Hippocampal formation (tissue), 2 donors: ENCODE measurements around the gene TRIM74.
"Not testable (repeated sequence)": the region's sequence is repeated elsewhere in the genome, so short reads cannot be mapped to it uniquely, and the experiment has no call there.

Experiments
- DNase-seq, 2 donors: peaks; one replicate each; lab custom pipeline; 2025; lab: John Stamatoyannopoulos, UW

TRIM74 gene

GRCh38 chr7:72954563-72955198, 14.6 kb downstream of the TRIM74 start:
- DNase-seq = not testable (repeated sequence)

- DNase-seq = not testable (repeated sequence)
These were observed 15.2 kb downstream of the TRIM74 start for GRCh38 chr7:72953901-72954562.

- not testable (repeated sequence) for DNase-seq
These were observed 18.8 kb downstream of the TRIM74 start for GRCh38 chr7:72950432-72950831.

- not testable (repeated sequence) for DNase-seq
These were observed 19.6 kb downstream of the TRIM74 start for GRCh38 chr7:72949686-72950085.

GRCh38 chr7:72949276-72949675, 20.0 kb downstream of the TRIM74 start:
- DNase-seq = not testable (repeated sequence)

- DNase-seq = not testable (repeated sequence)
These were observed 20.6 kb downstream of the TRIM74 start for GRCh38 chr7:72948714-72949113.

GRCh38 chr7:72946130-72946745, 23.0 kb downstream of the TRIM74 start:
- DNase-seq = not testable (repeated sequence)

GRCh38 chr7:72945597-72945996, 23.7 kb downstream of the TRIM74 start:
- DNase-seq = not testable (repeated sequence)

- not testable (repeated sequence) for DNase-seq
These were observed 24.3 kb downstream of the TRIM74 start for GRCh38 chr7:72944937-72945336.

GRCh38 chr7:72942956-72943355, 26.3 kb downstream of the TRIM74 start:
- DNase-seq = not testable (repeated sequence)

- DNase-seq = not testable (repeated sequence)
These were observed 27.1 kb downstream of the TRIM74 start for GRCh38 chr7:72942022-72942705.

- DNase-seq = not testable (repeated sequence)
These were observed 41.0 kb downstream of the TRIM74 start for GRCh38 chr7:72928216-72928615.

- not testable (repeated sequence) for DNase-seq
These were observed 41.5 kb downstream of the TRIM74 start for GRCh38 chr7:72927791-72928190.

GRCh38 chr7:72925546-72926120, 43.6 kb downstream of the TRIM74 start:
- no peak for DNase-seq

GRCh38 chr7:72924733-72925545, 44.3 kb downstream of the TRIM74 start, which contains the start of gene POM121:
TSS of gene POM121 (plus strand) at chr7:72925095. CDS start at chr7:72925122, 27 bp downstream.
- DNase-seq = peak; percentile 67 to 73

GRCh38 chr7:72924386-72924732, 44.9 kb downstream of the TRIM74 start:
- DNase-seq = no peak

GRCh38 chr7:72919256-72919775, 50.0 kb downstream of the TRIM74 start:
- no peak for DNase-seq

- DNase-seq = not testable (repeated sequence)
These were observed 54.3 kb downstream of the TRIM74 start for GRCh38 chr7:72914756-72915525.

GRCh38 chr7:72913750-72914149, 55.5 kb downstream of the TRIM74 start:
- DNase-seq = not testable (repeated sequence)

- DNase-seq = not testable (repeated sequence)
These were observed 57.9 kb downstream of the TRIM74 start for GRCh38 chr7:72911395-72911794.
